ENCODE results near the gene OXA1L.
"Not testable (repeated sequence)": the region's sequence is repeated elsewhere in the genome, so short reads cannot be mapped to it uniquely, and the experiment has no call there.

OXA1L gene

DNA sequence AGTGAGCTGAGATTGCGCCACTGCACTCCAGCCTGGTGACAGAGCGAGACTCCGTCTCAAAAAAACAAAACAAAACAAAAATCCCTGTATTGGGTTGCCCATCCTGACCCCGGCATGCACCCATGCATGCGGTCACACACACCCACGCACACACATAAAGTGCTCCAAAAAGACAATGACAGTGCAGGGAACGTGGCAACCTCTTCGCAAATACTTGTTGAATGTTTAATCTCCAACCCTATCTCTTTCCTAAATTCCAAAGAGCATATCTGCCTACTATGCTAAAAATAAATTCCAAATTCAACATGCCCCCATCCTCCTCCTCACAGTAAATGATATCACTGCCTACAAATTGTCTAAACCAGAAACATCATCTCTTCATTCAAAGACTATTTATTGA is 35.2 kb downstream of the OXA1L start:
- DNase-seq: no peak

DNA sequence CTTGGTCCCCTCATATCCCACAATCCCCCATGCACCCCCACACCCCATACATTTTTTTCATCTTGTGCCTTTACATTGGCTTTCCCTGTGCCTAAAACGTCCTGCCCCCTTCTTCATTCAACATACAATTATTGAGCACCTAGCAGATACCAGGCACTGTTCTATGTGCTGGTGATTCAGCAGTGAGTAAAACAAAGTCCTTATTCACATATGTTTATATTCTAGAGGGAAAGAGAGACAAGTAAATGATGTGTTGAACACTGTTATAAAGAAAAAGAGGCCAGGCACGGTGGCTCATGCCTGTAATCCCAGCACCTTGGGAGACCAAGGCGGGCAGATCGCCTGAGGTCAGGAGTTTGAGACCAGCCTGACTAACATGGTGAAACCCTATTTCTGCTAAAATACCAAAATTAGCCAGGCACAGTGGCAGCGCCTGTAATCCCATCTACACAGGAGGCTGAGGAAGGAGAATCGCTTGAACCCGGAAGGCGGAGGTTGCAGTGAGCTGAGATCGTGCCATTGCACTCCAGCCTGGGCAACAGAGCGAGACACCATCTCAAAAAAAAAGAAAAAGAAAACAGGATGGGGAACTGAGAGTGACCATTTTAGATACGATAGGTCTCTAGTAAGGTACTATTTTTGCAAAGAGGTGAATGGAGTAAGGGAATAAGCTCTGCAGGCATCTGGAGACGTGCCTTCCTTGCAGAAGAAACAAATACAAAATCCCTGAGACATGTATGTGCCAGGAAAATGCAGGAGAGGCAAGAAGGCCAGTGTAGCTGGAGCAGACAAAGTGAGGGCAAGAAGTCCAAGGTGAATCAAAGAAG is 36.6 kb downstream of the OXA1L start:
- DNase-seq: no peak

GRCh38 chr14:22803687-22803974 is 37.1 kb downstream of the OXA1L start:
- no peak for DNase-seq

- DNase-seq: not testable (repeated sequence)
Observed at GRCh38 chr14:22805235-22805634, 38.7 kb downstream of the OXA1L start.

GRCh38 chr14:22807432-22808087 is 41.1 kb downstream of the OXA1L start:
- no peak for DNase-seq

DNA sequence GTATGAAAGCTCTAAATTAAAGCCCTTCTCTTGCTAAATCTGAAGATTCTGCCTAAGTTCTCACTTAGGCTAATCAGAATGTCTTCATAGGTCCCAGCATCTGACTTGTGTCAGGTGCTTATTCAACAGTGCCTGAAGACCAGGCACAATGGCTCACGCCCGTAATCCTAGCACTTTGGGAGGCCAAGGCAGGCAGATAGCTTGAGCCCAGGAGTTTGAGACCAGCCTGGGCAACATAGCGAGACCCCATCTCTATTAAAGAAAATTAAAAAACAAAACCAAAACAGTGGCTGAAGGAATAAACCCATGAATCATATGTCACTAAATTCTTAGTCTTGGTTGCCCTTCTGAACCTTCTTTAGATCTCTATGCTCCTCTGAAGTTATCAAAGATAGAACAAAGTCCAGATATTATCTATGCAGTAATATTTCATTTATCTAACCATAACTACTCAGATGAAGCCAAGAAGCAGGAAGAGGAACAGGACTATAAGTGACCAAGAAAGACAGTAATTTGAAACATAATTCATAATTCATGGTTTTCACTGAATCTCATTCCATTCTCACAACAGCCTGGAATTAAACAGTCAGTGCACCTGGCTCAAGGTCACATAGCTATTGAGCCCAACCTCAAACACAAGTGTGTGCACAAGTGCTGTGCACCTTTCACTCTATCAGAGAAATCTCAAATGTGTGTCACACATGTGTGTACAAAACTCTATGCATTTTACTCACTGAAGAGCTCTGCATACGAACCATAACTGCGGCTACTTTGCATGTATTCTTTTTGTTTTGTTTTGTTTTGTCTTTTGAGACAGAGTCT is 42.1 kb downstream of the OXA1L start:
- DNase-seq: no peak

- no peak for DNase-seq
Observed at GRCh38 chr14:22811722-22812121, 45.2 kb downstream of the OXA1L start.

DNA sequence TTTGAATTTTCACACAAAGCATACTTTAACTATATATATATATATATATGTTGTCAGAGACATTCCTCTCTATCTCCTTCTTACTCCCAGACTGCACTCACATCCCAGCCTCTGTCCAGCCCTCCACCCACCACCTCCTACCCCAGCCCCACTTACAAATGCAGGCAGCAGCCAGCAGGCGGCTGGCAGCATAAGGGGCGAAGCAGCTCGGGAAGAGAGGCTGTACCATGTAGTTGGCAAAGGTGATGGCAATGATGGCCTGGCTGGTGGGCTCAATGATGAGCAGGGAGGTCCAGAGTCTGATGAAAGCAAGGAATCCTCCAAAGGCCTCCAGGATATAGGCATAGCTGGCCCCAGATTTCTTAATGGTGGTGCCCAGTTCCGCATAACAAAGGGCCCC is 46.3 kb downstream of the OXA1L start:
- DNase-seq: no peak

DNA sequence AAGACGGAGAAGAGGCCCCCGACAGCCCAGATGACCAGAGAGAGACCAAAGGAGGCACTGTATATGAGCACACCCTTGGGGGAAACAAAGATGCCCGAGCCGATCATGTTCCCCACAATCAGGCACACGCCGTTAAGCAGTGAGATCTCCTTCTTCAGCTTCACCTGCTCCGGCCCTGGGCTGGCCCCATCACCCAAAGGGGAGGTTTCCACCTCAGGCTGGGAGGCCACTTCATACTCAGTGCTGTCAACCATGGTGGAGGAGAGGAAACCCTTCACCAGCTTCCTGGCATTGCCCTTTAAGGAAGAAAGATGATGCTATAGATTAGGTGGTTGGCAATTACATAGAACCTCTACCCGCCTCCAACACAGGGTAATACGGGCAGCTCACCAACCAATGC is 46.7 kb downstream of the OXA1L start:
- no peak for DNase-seq

DNA sequence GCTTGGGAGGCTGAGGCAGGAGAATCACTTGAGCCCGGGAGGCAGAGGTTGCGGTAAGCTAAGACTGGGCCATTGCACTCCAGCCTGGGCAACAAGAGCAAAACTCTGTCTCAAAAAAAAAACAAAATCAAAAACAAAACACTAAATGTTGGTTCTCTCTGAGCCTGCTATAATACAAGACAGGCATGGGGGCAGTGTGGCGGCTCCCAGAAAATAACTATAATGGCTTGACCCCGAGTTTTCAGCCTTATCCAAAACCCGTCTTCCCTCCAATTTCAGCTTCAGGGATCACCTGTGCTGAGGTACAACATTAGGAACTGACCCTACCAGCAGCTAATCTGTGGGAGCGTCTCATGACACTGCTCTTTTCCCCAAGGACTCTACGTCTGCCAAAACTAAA is 47.9 kb downstream of the OXA1L start:
- no peak for DNase-seq

DNA sequence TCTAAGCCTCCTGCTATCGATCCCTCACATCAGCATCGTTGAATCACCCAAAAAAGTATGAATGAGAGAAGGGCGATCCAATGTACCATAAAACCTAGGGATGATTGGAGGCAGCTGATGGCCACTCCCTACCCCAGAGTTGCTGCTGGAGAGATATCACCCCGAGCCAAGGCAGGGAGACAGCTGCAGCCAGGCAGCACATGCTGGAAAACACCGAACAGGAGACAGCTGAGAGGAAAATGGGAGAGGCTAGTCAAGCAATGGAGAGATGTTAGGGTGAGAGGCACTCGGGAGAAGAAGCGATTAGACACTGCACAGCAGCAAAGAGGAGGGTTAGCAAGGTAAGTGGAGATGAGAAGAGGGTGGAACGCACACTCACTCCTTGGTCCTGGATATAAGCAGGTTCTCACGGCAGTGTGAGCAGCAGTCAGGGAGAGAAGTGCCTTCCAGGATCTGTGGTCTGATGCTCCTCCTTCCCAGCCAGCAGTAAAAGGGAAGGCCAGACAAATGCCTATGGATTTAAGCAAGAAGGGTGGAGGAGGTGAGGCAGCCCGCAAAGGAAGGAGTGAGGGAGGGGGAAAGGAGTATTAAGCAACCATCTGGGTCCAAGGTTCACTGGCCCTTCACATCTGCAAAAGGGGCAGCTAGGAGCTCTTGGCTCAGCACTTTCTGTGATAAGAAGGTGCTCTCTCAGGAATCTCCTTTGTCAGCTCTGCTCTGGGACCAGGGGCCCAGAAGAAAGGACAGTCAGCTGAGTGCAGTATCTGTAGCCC is 48.6 kb downstream of the OXA1L start, which contains the start of gene SLC7A7:
Gene SLC7A7, minus strand, starts transcription at position 495 of the 773 bp plus-strand sequence. CDS start 2,037 bp downstream, outside the sequence.
- DNase-seq: no peak

GRCh38 chr14:22819151-22819988 is 52.9 kb downstream of the OXA1L start:
- DNase-seq: no peak

- DNase-seq: no peak
Observed at GRCh38 chr14:22820731-22821130, 54.2 kb downstream of the OXA1L start.

DNA sequence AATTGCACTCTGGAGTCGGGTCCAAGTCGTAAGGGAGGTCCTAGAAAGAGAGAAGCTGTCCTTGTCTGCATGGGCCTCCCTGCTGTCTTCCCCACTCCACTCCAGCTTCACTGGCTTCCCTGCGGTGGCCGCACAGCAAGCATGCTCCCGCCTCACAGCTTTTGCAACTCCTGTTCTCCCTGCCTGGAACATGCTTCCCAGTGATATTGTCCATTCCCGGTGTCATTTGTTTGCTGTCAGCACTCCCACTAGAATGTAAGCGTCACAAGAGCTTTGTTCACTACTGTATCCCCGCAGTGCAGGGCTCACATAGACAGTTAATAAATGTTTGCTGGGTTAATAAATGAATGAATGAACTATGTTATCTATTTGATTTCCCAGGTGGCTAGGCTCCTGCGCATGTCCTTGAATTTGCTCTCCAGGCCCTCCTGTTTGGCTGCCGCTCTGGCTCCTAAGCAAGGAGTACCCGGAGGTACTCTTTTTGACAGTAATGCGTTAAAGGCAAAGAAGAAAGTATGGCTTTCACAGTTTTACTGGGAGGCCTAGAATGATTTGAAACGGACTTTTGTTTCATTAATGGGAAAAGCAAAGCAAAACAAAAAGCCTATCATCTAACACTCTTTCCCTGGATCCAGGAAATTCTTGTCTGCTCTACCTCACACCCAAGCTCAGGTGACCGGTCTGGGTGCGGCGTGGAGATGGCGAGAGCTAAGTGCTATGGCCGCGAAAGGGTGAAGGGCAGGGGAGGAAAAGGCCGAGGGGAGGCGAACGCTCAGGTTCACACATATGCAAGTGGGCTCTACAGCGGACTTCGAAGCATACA is 54.9 kb downstream of the OXA1L start:
- no peak for DNase-seq

- DNase-seq: no peak
Observed at GRCh38 chr14:22822016-22822570, 55.6 kb downstream of the OXA1L start.

Data from activated naive CD4-positive, alpha-beta T cell treated with anti-CD3 and anti-CD28 coated beads, Interleukin-2, amount 50 U/mL, for 16 hours (primary cell).